ENCODE results near the gene TMED4.

- no peak for TF ChIP-seq EZH2 (IDR thresholded peaks at IDR 0.05; ENCODE audit: low read length)
- no peak for TF ChIP-seq CTCF (optimal IDR thresholded peaks at IDR 0.05 in 1 of 3, IDR thresholded peaks at IDR 0.05 in 1 of 3, conservative IDR thresholded peaks at IDR 0.05 in 1 of 3; ENCODE audit: extremely low read depth in 1 of 3, insufficient read depth in 2 of 3, low read length in 3 of 3)
Measured at GRCh38 chr7:44547536-44548231, 34.3 kb downstream of the TMED4 start.

Measured in keratinocyte (primary cell).